Mesendoderm (in vitro differentiated cells): ENCODE results near the gene CPT1A.

Experiments used
- DNase-seq: peaks from one replicate; pipeline ENCODE4 v3.0.0; 2013
- H2AK5ac ChIP-seq: 2 replicates; pipeline ENCODE4 v1.6.1; 2013; ENCODE audit warnings: low read length, inconsistent platforms
- H2BK120ac ChIP-seq: 2 replicates; pipeline ENCODE4 v1.6.1; 2013; ENCODE audit warnings: low read depth, mild to moderate bottlenecking, low read length, moderate library complexity, mixed read lengths
- H2BK15ac ChIP-seq: replicated peaks from 2 replicates; pipeline ENCODE4 v1.6.1; 2013; ENCODE audit warnings: low read depth, mild to moderate bottlenecking, moderate library complexity
- H2BK5ac ChIP-seq: 2 replicates; pipeline ENCODE4 v1.6.1; 2013; ENCODE audit warnings: low read length, inconsistent platforms
- H3K18ac ChIP-seq: 2 replicates; pipeline ENCODE4 v1.6.1; 2013; ENCODE audit warnings: mild to moderate bottlenecking, low read length, mixed read lengths
- H3K23ac ChIP-seq: one replicate; pipeline ENCODE4 v1.6.1; 2013; ENCODE audit warnings: low read length
- H3K27ac ChIP-seq: 2 replicates; pipeline ENCODE4 v1.5.1; 2013; ENCODE audit warnings: low read depth, mild to moderate bottlenecking, inconsistent platforms, low read length, moderate library complexity
- H3K27me3 ChIP-seq: 2 replicates; pipeline ENCODE4 v1.6.1; 2013; ENCODE audit warnings: low read length, control low read depth, mild to moderate bottlenecking, inconsistent platforms; ENCODE audit not compliant: insufficient read depth, poor library complexity
- H3K36me3 ChIP-seq: 2 replicates; pipeline ENCODE4 v1.6.1; 2013; ENCODE audit warnings: low read length, inconsistent platforms; ENCODE audit not compliant: control insufficient read depth, insufficient read depth
- H3K4ac ChIP-seq: one replicate; pipeline ENCODE4 v1.6.1; 2013; ENCODE audit warnings: low read depth, mild to moderate bottlenecking, low read length, moderate library complexity
- H3K4me1 ChIP-seq: 2 replicates; pipeline ENCODE4 v1.6.1; 2013; ENCODE audit warnings: low read depth, low read length, inconsistent platforms; ENCODE audit not compliant: control insufficient read depth
- H3K4me2 ChIP-seq: 2 replicates; pipeline ENCODE4 v1.6.1; 2013; ENCODE audit warnings: low read length
- H3K4me3 ChIP-seq: 2 replicates; pipeline ENCODE4 v1.5.1; 2013; ENCODE audit warnings: mild to moderate bottlenecking, low read length
- H3K56ac ChIP-seq: one replicate; pipeline ENCODE4 v1.6.1; 2013; ENCODE audit warnings: low read length
- H3K79me1 ChIP-seq: 2 replicates; pipeline ENCODE4 v1.6.1; 2013; ENCODE audit warnings: low read length, inconsistent platforms
- H3K79me2 ChIP-seq: 2 replicates; pipeline ENCODE4 v1.6.1; 2013; ENCODE audit warnings: mild to moderate bottlenecking, low read length; ENCODE audit not compliant: control insufficient read depth, insufficient read depth
- H3K9ac ChIP-seq: 2 replicates; pipeline ENCODE4 v1.6.1; 2013; ENCODE audit warnings: low read length, inconsistent platforms
- H4K5ac ChIP-seq: one replicate; pipeline ENCODE4 v1.6.1; 2013; ENCODE audit warnings: low read length
- H4K8ac ChIP-seq: one replicate; pipeline ENCODE4 v1.6.1; 2013; ENCODE audit warnings: low read depth, mild to moderate bottlenecking, control low read depth, low read length, moderate library complexity
- WGBS: extraction: QIAGEN DNeasy Blood & Tissue Kit; methylation state at CpG from one replicate; pipeline ENCODE4 v1.1.7; 2013; ENCODE audit warnings: low lambda C conversion rate, missing lambda C conversion rate; ENCODE audit not compliant: insufficient coverage; ENCODE audit errors: extremely low coverage; 5-methylcytosine and 5-hydroxymethylcytosine counted together

The CPT1A gene

GRCh38 chr11:68868221-68868835 is 26.6 kb upstream of the CPT1A start:
- no peak for DNase-seq
- Histone ChIP-seq H2BK120ac (no peak overlapping the region), H3K79me1 (no peaks in the 10 kb centered on the region), H3K4me2 (no peak overlapping the region), H3K27me3 (no peaks in the 10 kb centered on the region), H3K36me3 (no peaks in the 10 kb centered on the region), H4K5ac (no peak overlapping the region), H3K79me2 (no peaks in the 10 kb centered on the region), H3K4me1 (no peaks in the 10 kb centered on the region), H3K56ac (peak overlapping the region; percentile 31), H3K4me3 (no peak overlapping the region), H3K23ac (no peak overlapping the region), H2AK5ac (no peak overlapping the region), H4K8ac (no peak overlapping the region), H3K9ac (no peak overlapping the region), H3K27ac (no peak overlapping the region), H3K18ac (no peak overlapping the region), H2BK5ac (no peak overlapping the region), H3K4ac (no peak overlapping the region), H2BK15ac (no peak overlapping the region)
- no CpG with 5 or more reads among the region's 18 CpGs for WGBS

GRCh38 chr11:68867066-68867465 is 25.4 kb upstream of the CPT1A start:
- H3K79me2 ChIP-seq: no peaks in the 10 kb centered on the region
- H3K4ac ChIP-seq: no peak overlapping the region
- H3K18ac ChIP-seq: no peak overlapping the region
- no peaks in the 10 kb centered on the region for H3K36me3 ChIP-seq
- no peaks in the 10 kb centered on the region for H3K79me1 ChIP-seq
- no peak overlapping the region for H2BK15ac ChIP-seq
- H3K4me1 ChIP-seq: no peaks in the 10 kb centered on the region
- no peak overlapping the region for H4K5ac ChIP-seq
- H4K8ac ChIP-seq: no peak overlapping the region
- no peak overlapping the region for H2BK5ac ChIP-seq
- no peak overlapping the region for H3K9ac ChIP-seq
- no peak overlapping the region for H3K4me3 ChIP-seq
- H3K27ac ChIP-seq: no peak overlapping the region
- no peak for DNase-seq
- no peak overlapping the region for H2AK5ac ChIP-seq
- H3K56ac ChIP-seq: no peak overlapping the region
- WGBS: no CpG with 5 or more reads among the region's 6 CpGs
- H3K23ac ChIP-seq: no peak overlapping the region
- H3K27me3 ChIP-seq: no peaks in the 10 kb centered on the region
- H2BK120ac ChIP-seq: no peak overlapping the region
- no peak overlapping the region for H3K4me2 ChIP-seq

GRCh38 chr11:68865241-68865640 is 23.5 kb upstream of the CPT1A start:
- H3K4me3 ChIP-seq: no peak overlapping the region
- H3K4ac ChIP-seq: no peak overlapping the region
- no peak overlapping the region for H2BK5ac ChIP-seq
- no peak overlapping the region for H2BK15ac ChIP-seq
- H4K8ac ChIP-seq: no peak overlapping the region
- DNase-seq: no peak
- H3K4me1 ChIP-seq: no peaks in the 10 kb centered on the region
- H3K79me1 ChIP-seq: no peaks in the 10 kb centered on the region
- no peak overlapping the region for H3K23ac ChIP-seq
- H3K9ac ChIP-seq: no peak overlapping the region
- no peak overlapping the region for H2BK120ac ChIP-seq
- H3K56ac ChIP-seq: no peak overlapping the region
- H4K5ac ChIP-seq: no peak overlapping the region
- H3K18ac ChIP-seq: no peak overlapping the region
- H3K36me3 ChIP-seq: no peaks in the 10 kb centered on the region
- no CpG with 5 or more reads among the region's 11 CpGs for WGBS
- H3K4me2 ChIP-seq: no peak overlapping the region
- no peak overlapping the region for H2AK5ac ChIP-seq
- no peak overlapping the region for H3K27ac ChIP-seq
- H3K27me3 ChIP-seq: no peaks in the 10 kb centered on the region
- no peaks in the 10 kb centered on the region for H3K79me2 ChIP-seq

GRCh38 chr11:68863553-68864265 is 22.0 kb upstream of the CPT1A start:
- Histone ChIP-seq H3K4me2 (no peak overlapping the region), H2BK5ac (no peak overlapping the region), H3K56ac (no peak overlapping the region), H2BK120ac (no peak overlapping the region), H2AK5ac (no peak overlapping the region), H3K36me3 (no peaks in the 10 kb centered on the region), H3K79me2 (no peaks in the 10 kb centered on the region), H4K8ac (no peak overlapping the region), H4K5ac (no peak overlapping the region), H3K23ac (no peak overlapping the region), H3K4ac (no peak overlapping the region), H3K18ac (no peak overlapping the region), H2BK15ac (no peak overlapping the region), H3K27ac (no peak overlapping the region), H3K4me1 (no peaks in the 10 kb centered on the region), H3K79me1 (no peaks in the 10 kb centered on the region), H3K27me3 (no peaks in the 10 kb centered on the region), H3K9ac (no peak overlapping the region), H3K4me3 (no peak overlapping the region)
- DNase-seq: no peak
- no CpG with 5 or more reads among the region's 3 CpGs for WGBS

DNA sequence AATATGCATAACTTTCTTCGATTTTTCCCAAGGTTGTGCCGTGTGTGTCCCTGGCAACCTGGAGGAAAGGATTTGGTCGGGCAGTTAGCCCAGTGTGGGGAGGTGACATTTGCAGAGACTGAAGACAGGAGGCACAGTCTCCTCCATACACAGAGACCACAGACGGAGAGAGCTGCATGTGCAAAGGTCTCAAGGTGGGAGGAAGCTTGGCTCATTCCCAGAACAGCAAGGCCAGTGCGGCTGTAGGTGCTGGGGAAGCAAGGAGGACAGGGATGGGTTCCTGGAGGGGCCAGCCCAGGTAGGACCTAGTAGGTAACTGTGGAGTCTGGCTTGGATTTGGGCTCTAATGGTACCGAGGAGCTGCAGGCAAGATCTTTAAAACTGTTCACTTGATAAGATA is 20.7 kb upstream of the CPT1A start:
- WGBS: no CpG with 5 or more reads among the region's 6 CpGs
- H2BK120ac ChIP-seq: no peak overlapping the region
- H3K56ac ChIP-seq: no peak overlapping the region
- DNase-seq: no peak
- no peaks in the 10 kb centered on the region for H3K27me3 ChIP-seq
- H3K23ac ChIP-seq: no peak overlapping the region
- H2BK5ac ChIP-seq: no peak overlapping the region
- H3K9ac ChIP-seq: no peak overlapping the region
- no peaks in the 10 kb centered on the region for H3K4me1 ChIP-seq
- no peak overlapping the region for H4K8ac ChIP-seq
- H3K36me3 ChIP-seq: no peaks in the 10 kb centered on the region
- H2BK15ac ChIP-seq: no peak overlapping the region
- no peaks in the 10 kb centered on the region for H3K79me2 ChIP-seq
- H3K4me2 ChIP-seq: no peak overlapping the region
- no peak overlapping the region for H3K27ac ChIP-seq
- no peak overlapping the region for H2AK5ac ChIP-seq
- H3K4me3 ChIP-seq: no peak overlapping the region
- no peak overlapping the region for H3K4ac ChIP-seq
- no peak overlapping the region for H4K5ac ChIP-seq
- no peaks in the 10 kb centered on the region for H3K79me1 ChIP-seq
- H3K18ac ChIP-seq: no peak overlapping the region

GRCh38 chr11:68859123-68859522 is 17.4 kb upstream of the CPT1A start:
- H3K27me3 ChIP-seq: peaks cover 2% of the 10 kb centered on the region
- H3K4me2 ChIP-seq: no peak overlapping the region
- no peaks in the 10 kb centered on the region for H3K79me2 ChIP-seq
- no peaks in the 10 kb centered on the region for H3K79me1 ChIP-seq
- no peak overlapping the region for H3K23ac ChIP-seq
- no peak overlapping the region for H3K4ac ChIP-seq
- H3K9ac ChIP-seq: no peak overlapping the region
- no peak overlapping the region for H4K5ac ChIP-seq
- H3K4me3 ChIP-seq: no peak overlapping the region
- no CpG with 5 or more reads among the region's 8 CpGs for WGBS
- no peak overlapping the region for H3K18ac ChIP-seq
- H4K8ac ChIP-seq: no peak overlapping the region
- H3K56ac ChIP-seq: no peak overlapping the region
- H3K36me3 ChIP-seq: no peaks in the 10 kb centered on the region
- no peak overlapping the region for H2BK15ac ChIP-seq
- H3K4me1 ChIP-seq: no peaks in the 10 kb centered on the region
- no peak overlapping the region for H2BK120ac ChIP-seq
- DNase-seq: no peak
- H2AK5ac ChIP-seq: no peak overlapping the region
- H2BK5ac ChIP-seq: no peak overlapping the region
- H3K27ac ChIP-seq: no peak overlapping the region
